Measurements from ENCODE around the gene PTPN5. TPM values are rescaled to one million over a fixed set of nuclear protein-coding genes. Genes with fewer than 3 reads are reported as not detected.
"Not testable (repeated sequence)": the region's sequence is repeated elsewhere in the genome, so short reads cannot be mapped to it uniquely, and the experiment has no call there.

Gene PTPN5
- total RNA-seq, 1 experiment from 2014 or later: not detected

DNA sequence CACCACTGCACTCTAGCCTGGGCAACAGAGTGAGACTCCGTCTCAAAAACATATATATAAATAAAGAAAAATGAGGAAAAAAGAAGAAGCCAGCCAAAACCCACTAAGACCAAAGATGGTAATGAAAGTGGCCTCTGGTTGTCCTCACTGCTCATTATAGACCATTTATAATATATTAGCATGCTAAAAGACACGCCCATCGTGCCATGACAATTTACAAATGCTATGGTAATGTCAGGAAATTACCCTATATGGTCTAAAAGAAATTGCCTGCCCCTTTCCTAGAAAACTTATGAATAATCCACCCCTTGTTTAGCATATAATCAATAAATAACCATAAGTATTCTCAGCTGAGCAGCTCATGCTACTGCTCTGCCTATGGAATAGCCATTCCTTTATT lies 109.1 kb downstream of the PTPN5 start:
- POLR2A ChIA-PET: no interaction called here
- CTCF ChIA-PET: no interaction called here

GRCh38 chr11:18681949-18682348 lies 109.6 kb downstream of the PTPN5 start:
- ATAC-seq; H3K27ac ChIP-seq (ENCODE audit: low read length); H3K27me3 ChIP-seq (ENCODE audit: control insufficient read depth, insufficient read depth, low read length); H3K4me3 ChIP-seq (ENCODE audit: low read depth in 2 of 2, low read length in 2 of 2); BruUV-seq (replicated peaks); H3K36me3 ChIP-seq (ENCODE audit: control insufficient read depth, insufficient read depth, low read length); in situ Hi-C loops (cut with HindIII; ENCODE audit: low pct_unique_long_range_greater_than_20kb, low sequenced_read_pairs); H3K4me1 ChIP-seq (ENCODE audit: control insufficient read depth, insufficient read depth, low read length); POLR2A ChIA-PET; intact Hi-C loops (cut with micrococcal nuclease; ENCODE audit: unreplicated experiment); CTCF ChIA-PET; DNase-seq (ENCODE audit: low read depth, low spot score); H3K9me3 ChIP-seq (ENCODE audit: control insufficient read depth, insufficient read depth, low read depth, low read length): not testable (repeated sequence)

More for the DNA sequence above, 109.1 kb downstream of the PTPN5 start:
- Histone ChIP-seq H3K9me3 (ENCODE audit: control insufficient read depth, insufficient read depth, low read depth, low read length) (no peaks in the 10 kb centered on the region), H3K27ac (ENCODE audit: low read length) (no peak overlapping the region), H3K4me1 (ENCODE audit: control insufficient read depth, insufficient read depth, low read length) (no peaks in the 10 kb centered on the region), H3K36me3 (ENCODE audit: control insufficient read depth, insufficient read depth, low read length) (no peaks in the 10 kb centered on the region), H3K27me3 (ENCODE audit: control insufficient read depth, insufficient read depth, low read length) (no peaks in the 10 kb centered on the region), H3K4me3 (ENCODE audit: low read depth in 2 of 2, low read length in 2 of 2) (no peak overlapping the region)
- in situ Hi-C loops (cut with HindIII; ENCODE audit: low pct_unique_long_range_greater_than_20kb, low sequenced_read_pairs): no loop called here
- BruUV-seq (replicated peaks): no TSS peak
- no peak for ATAC-seq
- no peak for DNase-seq (ENCODE audit: low read depth, low spot score)
- intact Hi-C loops (cut with micrococcal nuclease; ENCODE audit: unreplicated experiment): no loop called here
- TF ChIP-seq, protein P1, sequence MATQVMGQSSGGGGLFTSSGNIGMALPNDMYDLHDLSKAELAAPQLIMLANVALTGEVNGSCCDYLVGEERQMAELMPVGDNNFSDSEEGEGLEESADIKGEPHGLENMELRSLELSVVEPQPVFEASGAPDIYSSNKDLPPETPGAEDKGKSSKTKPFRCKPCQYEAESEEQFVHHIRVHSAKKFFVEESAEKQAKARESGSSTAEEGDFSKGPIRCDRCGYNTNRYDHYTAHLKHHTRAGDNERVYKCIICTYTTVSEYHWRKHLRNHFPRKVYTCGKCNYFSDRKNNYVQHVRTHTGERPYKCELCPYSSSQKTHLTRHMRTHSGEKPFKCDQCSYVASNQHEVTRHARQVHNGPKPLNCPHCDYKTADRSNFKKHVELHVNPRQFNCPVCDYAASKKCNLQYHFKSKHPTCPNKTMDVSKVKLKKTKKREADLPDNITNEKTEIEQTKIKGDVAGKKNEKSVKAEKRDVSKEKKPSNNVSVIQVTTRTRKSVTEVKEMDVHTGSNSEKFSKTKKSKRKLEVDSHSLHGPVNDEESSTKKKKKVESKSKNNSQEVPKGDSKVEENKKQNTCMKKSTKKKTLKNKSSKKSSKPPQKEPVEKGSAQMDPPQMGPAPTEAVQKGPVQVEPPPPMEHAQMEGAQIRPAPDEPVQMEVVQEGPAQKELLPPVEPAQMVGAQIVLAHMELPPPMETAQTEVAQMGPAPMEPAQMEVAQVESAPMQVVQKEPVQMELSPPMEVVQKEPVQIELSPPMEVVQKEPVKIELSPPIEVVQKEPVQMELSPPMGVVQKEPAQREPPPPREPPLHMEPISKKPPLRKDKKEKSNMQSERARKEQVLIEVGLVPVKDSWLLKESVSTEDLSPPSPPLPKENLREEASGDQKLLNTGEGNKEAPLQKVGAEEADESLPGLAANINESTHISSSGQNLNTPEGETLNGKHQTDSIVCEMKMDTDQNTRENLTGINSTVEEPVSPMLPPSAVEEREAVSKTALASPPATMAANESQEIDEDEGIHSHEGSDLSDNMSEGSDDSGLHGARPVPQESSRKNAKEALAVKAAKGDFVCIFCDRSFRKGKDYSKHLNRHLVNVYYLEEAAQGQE (IDR thresholded peaks at IDR 0.05; ENCODE audit: insufficient read depth in 1 of 2, low read depth in 2 of 2, low read length in 1 of 2): no peak
- TF ChIP-seq TCF7L2 (IDR thresholded peaks at IDR 0.05; ENCODE audit: low read depth, low read length) (no peak), CTCF (IDR thresholded peaks at IDR 0.05) (no peak)

Other genes starting within 250 kb of the PTPN5 start
- gene UEVLD, start 203.1 kb downstream of the PTPN5 start, total RNA-seq (2021; ENCODE audit: unreplicated experiment): 26.7 TPM
- gene MISFA, start 192.0 kb downstream of the PTPN5 start, total RNA-seq (2021; ENCODE audit: unreplicated experiment): 5.0 TPM
- gene SPTY2D1, start 157.5 kb downstream of the PTPN5 start, total RNA-seq (2021; ENCODE audit: unreplicated experiment): 14.8 TPM
- gene TMEM86A, start 93.0 kb downstream of the PTPN5 start, total RNA-seq (2021; ENCODE audit: unreplicated experiment): 0.31 TPM
- not detected for gene IGSF22, start 65.6 kb downstream of the PTPN5 start, total RNA-seq (2021; ENCODE audit: unreplicated experiment)
- gene MRGPRX1, start 147.6 kb upstream of the PTPN5 start, total RNA-seq (2021; ENCODE audit: unreplicated experiment): not detected